Esophagus squamous epithelium (tissue), 4 donors: ENCODE data around the gene SCAPER.

Source experiments
- POLR2A ChIP-seq, 4 donors: fragments of 450-650 bp; IDR thresholded peaks; one replicate each; pipeline ENCODE4 v1.6.1; 2017; ENCODE audit warnings: antibody characterized with exemption in 4 of 4, mild to moderate bottlenecking in 4 of 4, moderate library complexity in 3 of 4
- TF ChIP-seq, protein P1 (sequence below), 6 experiments: fragments of 450-650 bp in 4 of 6; fragments of 200-600 bp in 2 of 6; sonication (generic) in 2 of 6; IDR thresholded peaks; one replicate each; pipeline ENCODE4 v1.5.1; 2016 to 2019; ENCODE audit warnings: antibody characterized with exemption in 6 of 6, mild to moderate bottlenecking in 4 of 6, moderate library complexity in 4 of 6

DNA sequence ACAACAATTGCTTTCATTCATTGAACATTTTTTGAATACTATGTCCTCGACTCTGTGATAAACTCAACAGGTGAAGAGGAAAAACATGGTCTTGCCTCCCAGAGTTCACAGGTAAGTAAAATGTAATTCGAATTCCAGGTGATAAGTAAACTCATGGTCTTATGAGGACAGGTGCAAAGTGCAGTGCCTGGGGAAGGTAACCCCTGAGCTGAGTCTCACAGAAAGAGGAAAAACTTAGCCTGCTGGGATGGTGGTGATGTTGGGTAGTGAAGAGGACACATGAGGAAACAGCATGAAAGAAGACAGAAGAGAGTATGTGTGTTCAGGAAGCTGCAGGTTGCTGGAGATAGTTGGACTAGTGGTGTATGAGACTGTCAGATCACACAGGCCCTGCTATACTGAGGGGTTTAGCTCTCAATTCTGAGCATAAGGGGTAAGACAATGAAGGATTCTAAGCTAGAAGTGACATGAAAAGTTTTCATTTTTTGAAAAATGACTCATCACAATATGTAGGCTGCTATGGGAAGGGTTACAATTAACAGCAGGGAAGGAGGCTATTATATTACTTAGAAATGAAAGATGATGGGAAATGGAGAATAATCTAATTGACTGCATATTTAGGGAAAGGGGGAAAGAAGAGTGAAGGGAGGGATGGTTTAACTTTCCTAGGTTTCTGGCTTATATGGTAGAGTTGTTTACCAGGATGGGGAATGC lies 457.3 kb downstream of the SCAPER start:
- TF ChIP-seq, protein P1, sequence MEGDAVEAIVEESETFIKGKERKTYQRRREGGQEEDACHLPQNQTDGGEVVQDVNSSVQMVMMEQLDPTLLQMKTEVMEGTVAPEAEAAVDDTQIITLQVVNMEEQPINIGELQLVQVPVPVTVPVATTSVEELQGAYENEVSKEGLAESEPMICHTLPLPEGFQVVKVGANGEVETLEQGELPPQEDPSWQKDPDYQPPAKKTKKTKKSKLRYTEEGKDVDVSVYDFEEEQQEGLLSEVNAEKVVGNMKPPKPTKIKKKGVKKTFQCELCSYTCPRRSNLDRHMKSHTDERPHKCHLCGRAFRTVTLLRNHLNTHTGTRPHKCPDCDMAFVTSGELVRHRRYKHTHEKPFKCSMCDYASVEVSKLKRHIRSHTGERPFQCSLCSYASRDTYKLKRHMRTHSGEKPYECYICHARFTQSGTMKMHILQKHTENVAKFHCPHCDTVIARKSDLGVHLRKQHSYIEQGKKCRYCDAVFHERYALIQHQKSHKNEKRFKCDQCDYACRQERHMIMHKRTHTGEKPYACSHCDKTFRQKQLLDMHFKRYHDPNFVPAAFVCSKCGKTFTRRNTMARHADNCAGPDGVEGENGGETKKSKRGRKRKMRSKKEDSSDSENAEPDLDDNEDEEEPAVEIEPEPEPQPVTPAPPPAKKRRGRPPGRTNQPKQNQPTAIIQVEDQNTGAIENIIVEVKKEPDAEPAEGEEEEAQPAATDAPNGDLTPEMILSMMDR (IDR thresholded peaks at IDR 0.05) = no peak
- TF ChIP-seq POLR2A (IDR thresholded peaks at IDR 0.05) = no peak
